Measurements from ENCODE around the gene ALDOC. TPM values are rescaled to one million over a fixed set of nuclear protein-coding genes. Genes with fewer than 3 reads are reported as not detected.
"Not testable (repeated sequence)": the region's sequence is repeated elsewhere in the genome, so short reads cannot be mapped to it uniquely, and the experiment has no call there.

Gene ALDOC
- total RNA-seq, 6 experiments from 2014 or later = 8.6 to 14.7 (median 10.3) TPM

DNA sequence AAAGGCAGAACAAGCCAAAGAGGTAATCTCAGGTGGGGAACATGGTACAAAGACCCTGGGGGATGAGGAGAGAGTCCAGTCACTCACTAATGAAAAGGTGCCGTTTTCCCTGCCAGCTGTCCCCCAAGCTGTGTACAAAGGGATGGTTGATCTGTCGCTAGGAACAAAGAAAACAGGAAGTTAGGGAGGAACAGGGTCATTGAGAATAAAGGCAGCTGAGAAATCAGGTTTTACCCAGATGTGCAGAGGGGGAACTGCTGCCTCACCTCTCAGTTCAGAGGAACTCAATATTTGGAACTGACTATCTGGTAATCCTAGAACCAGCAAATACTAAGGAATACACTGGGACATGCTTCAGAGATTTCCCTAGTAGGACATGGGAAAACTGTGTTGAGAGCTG lies 35.8 kb upstream of the ALDOC start:
- Mint-ChIP-seq H3K9me3 (no peaks in the 10 kb centered on the region), H3K36me3 (ENCODE audit: low read depth) (peaks cover 33% of the 10 kb centered on the region), H3K27me3 (ENCODE audit: insufficient read depth) (peaks cover 5% of the 10 kb centered on the region), H3K27ac (no peak overlapping the region), H3K4me3 (no peak overlapping the region), H3K4me1 (ENCODE audit: low read depth) (no peaks in the 10 kb centered on the region; the same call in 1 of the 2 replicates)
- TF ChIP-seq, protein P1, sequence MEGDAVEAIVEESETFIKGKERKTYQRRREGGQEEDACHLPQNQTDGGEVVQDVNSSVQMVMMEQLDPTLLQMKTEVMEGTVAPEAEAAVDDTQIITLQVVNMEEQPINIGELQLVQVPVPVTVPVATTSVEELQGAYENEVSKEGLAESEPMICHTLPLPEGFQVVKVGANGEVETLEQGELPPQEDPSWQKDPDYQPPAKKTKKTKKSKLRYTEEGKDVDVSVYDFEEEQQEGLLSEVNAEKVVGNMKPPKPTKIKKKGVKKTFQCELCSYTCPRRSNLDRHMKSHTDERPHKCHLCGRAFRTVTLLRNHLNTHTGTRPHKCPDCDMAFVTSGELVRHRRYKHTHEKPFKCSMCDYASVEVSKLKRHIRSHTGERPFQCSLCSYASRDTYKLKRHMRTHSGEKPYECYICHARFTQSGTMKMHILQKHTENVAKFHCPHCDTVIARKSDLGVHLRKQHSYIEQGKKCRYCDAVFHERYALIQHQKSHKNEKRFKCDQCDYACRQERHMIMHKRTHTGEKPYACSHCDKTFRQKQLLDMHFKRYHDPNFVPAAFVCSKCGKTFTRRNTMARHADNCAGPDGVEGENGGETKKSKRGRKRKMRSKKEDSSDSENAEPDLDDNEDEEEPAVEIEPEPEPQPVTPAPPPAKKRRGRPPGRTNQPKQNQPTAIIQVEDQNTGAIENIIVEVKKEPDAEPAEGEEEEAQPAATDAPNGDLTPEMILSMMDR (IDR thresholded peaks at IDR 0.05) = no peak
- no peak for DNase-seq

DNA sequence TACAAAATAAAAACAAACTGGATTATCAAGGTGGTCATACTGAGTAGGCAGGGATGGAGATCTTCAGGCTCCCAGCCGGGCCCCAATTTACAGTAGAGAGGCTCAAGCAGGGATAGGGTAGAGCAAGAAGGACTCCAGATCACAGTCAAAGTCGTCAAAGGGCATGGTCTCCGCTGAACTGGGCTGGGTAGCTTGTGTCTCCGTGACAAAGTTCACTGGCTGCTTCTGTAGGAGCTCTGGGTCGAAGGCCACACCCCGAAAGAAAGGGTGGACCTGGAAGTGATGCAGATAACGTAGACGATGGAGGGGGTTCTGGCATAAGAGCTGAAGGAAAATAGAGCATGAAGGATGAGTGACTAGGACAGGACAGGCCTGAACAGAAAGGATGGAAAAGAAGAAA lies 33.7 kb upstream of the ALDOC start:
- Mint-ChIP-seq H3K4me3 (no peak overlapping the region), H3K36me3 (ENCODE audit: low read depth) (peaks cover 19% of the 10 kb centered on the region), H3K27ac (no peak overlapping the region), H3K27me3 (ENCODE audit: insufficient read depth) (peaks cover 5% of the 10 kb centered on the region), H3K4me1 (ENCODE audit: low read depth) (no peaks in the 10 kb centered on the region; the same call in 1 of the 2 replicates), H3K9me3 (no peaks in the 10 kb centered on the region)
- TF ChIP-seq, protein P1 (IDR thresholded peaks at IDR 0.05) = no peak
- no peak for DNase-seq

DNA sequence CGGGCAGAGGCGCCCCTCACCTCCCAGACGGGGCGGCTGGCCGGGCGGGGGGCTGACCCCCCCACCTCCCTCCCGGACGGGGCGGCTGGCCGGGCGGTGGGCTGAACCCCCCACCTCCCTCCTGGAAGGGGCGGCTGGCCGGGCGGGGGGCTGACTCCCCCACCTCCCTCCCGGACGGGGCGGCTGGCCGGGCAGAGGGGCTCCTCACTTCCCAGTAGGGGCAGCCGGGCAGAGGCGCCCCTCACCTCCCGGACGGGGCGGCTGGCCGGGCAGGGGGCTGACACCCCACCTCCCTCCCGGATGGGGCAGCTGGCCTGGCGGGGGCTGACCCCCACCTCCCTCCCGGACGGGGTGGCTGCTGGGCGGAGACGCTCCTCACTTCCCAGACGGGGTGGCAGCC lies 27.3 kb upstream of the ALDOC start:
- H3K27me3 Mint-ChIP-seq (ENCODE audit: insufficient read depth); H3K27ac Mint-ChIP-seq; DNase-seq; H3K9me3 Mint-ChIP-seq; H3K36me3 Mint-ChIP-seq (ENCODE audit: low read depth); H3K4me1 Mint-ChIP-seq (ENCODE audit: low read depth); H3K4me3 Mint-ChIP-seq: not testable (repeated sequence)

DNA sequence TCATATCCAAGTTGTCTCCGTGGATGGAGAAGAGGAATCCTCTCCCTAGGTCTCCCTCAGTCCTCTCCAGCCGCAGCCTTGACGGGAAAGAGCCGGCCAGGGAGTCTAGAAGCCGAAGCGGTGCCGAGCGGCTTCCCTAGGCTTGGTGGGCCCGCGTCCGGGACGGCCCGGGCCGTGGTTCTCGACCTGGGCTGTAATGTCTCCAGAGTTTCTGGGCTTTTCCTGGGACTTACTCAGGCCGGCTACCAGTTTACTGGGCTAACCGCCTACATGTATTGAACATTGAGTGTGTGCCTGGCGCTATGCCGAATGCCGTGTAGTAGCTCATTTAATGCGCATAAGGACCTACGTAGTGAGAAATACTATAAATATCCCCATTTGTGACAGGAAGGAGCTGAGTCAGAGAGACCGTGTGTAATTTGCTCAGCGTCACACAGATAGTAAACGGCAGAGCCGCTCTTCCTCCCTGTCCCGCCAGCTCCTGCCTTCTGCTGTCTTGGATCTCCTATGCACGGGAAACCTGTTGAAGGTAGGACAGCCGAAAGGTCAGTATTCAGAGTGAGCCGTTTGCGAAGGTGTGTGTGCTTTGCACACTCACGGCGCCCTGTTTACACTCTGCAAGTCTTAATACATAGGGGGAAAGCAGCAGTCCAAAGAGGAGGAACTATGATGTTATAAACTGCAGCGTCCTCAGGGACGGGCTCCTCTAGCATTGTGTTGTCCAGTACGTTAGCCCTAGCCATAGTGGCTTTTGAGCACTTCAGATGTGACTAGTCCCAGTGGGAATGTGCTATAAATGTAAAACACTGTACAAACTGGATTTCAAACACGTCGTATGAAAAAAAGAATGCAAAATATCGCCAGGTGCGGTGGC lies 22.9 kb upstream of the ALDOC start:
- Mint-ChIP-seq H3K36me3 (ENCODE audit: low read depth) (peaks cover 9% of the 10 kb centered on the region; the same call in 1 of the 2 replicates), H3K27me3 (ENCODE audit: insufficient read depth) (peaks cover 5% of the 10 kb centered on the region), H3K9me3 (no peaks in the 10 kb centered on the region), H3K4me1 (ENCODE audit: low read depth) (peaks cover 26% of the 10 kb centered on the region), H3K27ac (peak overlapping the region; percentile 95), H3K4me3 (peak overlapping the region; percentile 97)
- TF ChIP-seq, protein P1 (IDR thresholded peaks at IDR 0.05) = no peak
- peak; percentile 92 for DNase-seq

DNA sequence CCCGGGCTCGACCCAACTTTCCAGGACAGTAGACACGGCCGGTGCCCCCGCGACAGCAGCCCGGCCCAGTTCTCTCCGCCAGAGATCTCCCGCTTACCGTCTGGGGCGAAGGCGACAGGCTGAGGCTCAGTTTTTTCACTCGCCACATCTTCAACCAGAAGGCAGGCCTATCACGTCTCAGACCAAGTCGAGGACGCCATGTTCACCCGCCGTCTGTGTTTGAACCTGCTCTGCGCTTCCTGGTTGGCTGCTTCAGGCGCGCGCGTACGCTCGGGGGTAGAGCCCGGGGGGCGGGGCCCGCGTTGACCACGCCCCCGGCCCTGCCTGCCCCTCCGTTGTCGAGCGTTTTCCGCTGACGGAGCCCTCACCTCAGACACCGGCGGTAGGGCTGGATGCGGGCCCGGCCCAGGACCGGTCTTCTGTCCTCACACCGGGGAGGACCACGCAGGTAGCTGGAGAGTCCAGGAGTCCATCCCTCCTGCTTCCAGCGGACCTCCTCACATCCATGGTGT lies 22.2 kb upstream of the ALDOC start, which contains the start of gene SPAG5:
SPAG5 (minus strand) TSS at position 227 of the 512 bp plus-strand sequence; CDS start at position 148, 79 bp downstream.
- Mint-ChIP-seq H3K27ac (peak within 1 kb of the TSS; percentile 95), H3K9me3 (no peaks in the 10 kb centered on the region), H3K4me3 (peak within 1 kb of the TSS; percentile 97)

More for the DNA sequence above, 22.2 kb upstream of the ALDOC start, which contains the start of gene SPAG5:
- Mint-ChIP-seq H3K27me3 (ENCODE audit: insufficient read depth) (peaks cover 3% of the 10 kb centered on the region), H3K36me3 (ENCODE audit: low read depth) (peaks cover 9% of the 10 kb centered on the region; the same call in 1 of the 2 replicates), H3K4me1 (ENCODE audit: low read depth) (peaks cover 26% of the 10 kb centered on the region)
- DNase-seq = peak; percentile 87
- TF ChIP-seq, protein P1 (IDR thresholded peaks at IDR 0.05) = no peak
